Measurements from ENCODE around the gene DUSP7.
"Not testable (repeated sequence)": the region's sequence is repeated elsewhere in the genome, so short reads cannot be mapped to it uniquely, and the experiment has no call there.

Gene DUSP7

DNA sequence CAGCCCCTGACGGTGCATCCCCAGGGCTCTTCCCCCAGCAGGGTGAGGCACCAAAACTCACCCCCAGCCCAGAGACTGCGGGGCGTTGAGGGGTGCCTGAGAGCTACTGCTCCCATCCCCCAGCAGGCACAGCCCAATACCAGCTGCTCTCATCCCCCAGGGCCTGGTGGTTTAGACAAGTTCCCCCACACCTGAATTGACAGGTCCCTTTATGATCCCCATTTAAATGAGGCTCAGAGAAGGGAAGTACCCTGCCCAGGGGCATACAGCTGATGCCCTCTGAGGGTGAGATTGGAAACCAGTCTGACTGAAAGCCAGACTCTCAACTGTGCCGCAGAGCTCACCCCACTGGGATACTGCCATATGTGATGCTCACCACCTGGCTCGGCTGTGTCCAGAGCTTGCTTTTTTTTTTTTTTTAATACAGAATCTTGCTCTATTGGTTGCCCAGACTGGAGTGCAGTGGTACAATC, 20.1 kb downstream of the DUSP7 start:
- no peaks in the 10 kb centered on the region for H3K27me3 Mint-ChIP-seq
- H3K36me3 Mint-ChIP-seq (ENCODE audit: low read depth): no peaks in the 10 kb centered on the region
- no peaks in the 10 kb centered on the region for H3K9me3 Mint-ChIP-seq
- H3K27ac Mint-ChIP-seq: no peak overlapping the region
- no peaks in the 10 kb centered on the region for H3K4me1 Mint-ChIP-seq (ENCODE audit: low read depth)
- no peak overlapping the region for H3K4me3 Mint-ChIP-seq

DNA sequence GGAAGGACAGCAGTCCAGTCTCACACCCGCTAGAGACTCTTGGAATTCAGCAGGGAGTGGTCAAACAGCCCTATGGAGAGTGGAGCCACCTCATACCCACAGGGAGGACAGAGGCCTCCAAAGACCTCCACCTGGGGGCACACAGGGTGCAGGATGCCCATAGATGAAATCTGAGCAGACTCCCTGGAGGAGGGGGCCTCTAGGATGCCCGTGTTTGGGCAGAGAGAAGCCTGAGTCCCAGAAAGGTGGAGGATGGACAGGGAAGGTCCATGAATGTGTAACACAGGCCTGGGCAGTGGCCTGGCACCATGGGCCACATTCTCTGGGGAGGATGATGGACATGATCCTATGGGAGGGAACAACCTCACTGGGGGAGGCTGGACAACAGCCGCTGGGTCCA, 21.7 kb downstream of the DUSP7 start:
- Mint-ChIP-seq H3K27ac (no peak overlapping the region), H3K36me3 (ENCODE audit: low read depth) (no peaks in the 10 kb centered on the region), H3K27me3 (no peaks in the 10 kb centered on the region), H3K4me1 (ENCODE audit: low read depth) (no peaks in the 10 kb centered on the region), H3K4me3 (no peak overlapping the region), H3K9me3 (no peaks in the 10 kb centered on the region)

DNA sequence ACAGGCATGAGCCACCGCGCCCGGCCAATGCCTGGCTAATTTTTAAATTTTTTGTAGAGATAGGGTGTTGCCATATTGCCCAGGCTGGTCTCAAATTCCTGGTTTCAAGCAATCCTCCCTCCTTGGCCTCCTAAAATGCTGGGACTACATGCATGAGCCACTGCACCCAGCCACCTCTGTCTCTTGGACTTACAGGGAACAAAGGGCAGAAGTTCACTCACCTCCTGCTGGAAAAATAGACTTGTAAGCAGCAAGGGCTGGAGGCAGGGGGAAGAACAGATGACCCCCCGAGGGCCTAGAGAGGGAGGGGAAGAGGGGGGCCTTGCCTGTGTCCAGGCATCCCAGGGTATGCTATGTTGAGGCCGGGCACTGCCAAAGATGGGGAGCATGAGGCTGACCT, 22.2 kb downstream of the DUSP7 start:
- Mint-ChIP-seq H3K4me1 (ENCODE audit: low read depth) (no peaks in the 10 kb centered on the region), H3K4me3 (no peak overlapping the region), H3K9me3 (no peaks in the 10 kb centered on the region), H3K27ac (no peak overlapping the region), H3K36me3 (ENCODE audit: low read depth) (no peaks in the 10 kb centered on the region), H3K27me3 (no peaks in the 10 kb centered on the region)

DNA sequence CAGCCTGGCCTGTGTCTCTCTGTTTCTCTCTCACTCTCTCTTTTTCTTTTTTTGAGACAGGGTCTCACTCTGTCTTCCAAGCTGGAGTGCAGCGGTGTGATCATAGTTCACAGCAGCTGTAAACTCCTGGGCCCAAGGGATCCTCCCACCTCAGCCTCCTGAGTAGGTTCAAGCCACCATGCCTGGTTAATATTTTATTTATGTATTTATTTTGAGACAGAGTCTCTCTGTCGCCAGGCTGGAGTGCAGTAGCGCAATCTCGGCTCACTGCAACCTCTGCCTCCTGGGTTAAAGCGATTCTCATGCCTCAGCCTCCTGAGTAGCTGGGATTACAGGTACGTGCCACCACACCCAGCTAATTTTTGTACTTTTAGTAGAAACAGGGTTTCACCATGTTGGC, 22.6 kb downstream of the DUSP7 start:
- H3K36me3 Mint-ChIP-seq (ENCODE audit: low read depth); H3K4me1 Mint-ChIP-seq (ENCODE audit: low read depth); H3K9me3 Mint-ChIP-seq; H3K4me3 Mint-ChIP-seq; H3K27ac Mint-ChIP-seq; H3K27me3 Mint-ChIP-seq: not testable (repeated sequence)

DNA sequence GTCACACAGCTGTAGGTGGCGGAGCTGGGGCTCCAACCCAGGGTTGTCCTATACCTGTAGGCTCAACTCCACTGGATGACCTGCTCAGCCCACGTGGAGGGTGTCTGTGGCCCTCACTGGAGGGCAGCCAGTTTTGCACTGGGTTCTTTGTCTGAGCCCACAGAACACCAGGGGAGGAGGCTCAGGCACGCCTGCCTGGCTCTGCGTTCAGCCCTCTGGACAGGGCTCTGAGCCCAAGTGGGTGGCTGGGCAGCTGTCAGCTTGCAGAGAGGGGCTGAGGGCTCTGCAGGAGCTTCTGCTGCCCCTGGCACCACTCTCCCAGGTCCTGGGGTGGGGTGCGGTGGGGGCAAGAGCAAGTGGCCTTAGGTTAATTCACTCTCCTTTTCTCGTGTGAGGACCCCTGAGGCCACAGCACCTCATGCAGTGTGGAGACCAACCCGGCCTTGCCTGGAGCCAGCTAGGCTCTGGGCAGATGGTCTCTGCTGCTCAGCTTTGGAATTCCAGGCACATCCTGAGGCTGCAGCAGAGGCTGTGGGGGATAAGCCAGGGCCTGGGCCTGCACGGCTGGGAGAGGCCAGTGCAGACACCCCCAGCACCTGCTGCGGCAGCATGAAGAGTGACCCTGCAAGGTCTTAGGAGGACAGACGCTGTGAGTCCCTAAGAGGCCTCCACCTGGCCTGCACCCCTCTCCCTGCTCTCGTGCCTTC, 23.5 kb downstream of the DUSP7 start:
- Mint-ChIP-seq H3K4me1 (ENCODE audit: low read depth) (no peaks in the 10 kb centered on the region), H3K4me3 (no peak overlapping the region), H3K27me3 (no peaks in the 10 kb centered on the region), H3K9me3 (no peaks in the 10 kb centered on the region), H3K36me3 (ENCODE audit: low read depth) (no peaks in the 10 kb centered on the region), H3K27ac (no peak overlapping the region)

DNA sequence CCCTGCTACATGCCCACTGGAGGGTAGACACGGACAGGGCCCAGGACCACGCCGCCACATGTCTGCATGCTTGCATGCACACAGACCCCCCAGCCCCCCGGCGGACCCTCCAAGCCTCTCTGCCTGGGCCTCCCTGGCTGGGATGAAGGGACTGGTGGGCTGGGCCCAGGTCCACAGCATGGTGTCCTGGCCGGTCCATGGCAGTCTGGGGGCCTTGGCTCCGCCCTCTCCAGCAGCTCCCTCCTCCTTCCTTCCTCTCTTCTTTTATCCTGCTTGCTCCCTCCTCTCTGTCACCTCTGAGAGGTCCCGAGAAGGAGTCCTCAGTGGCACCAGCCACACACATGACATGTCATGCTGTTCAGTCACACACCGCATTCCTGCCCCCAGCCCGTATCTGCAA, 24.5 kb downstream of the DUSP7 start:
- Mint-ChIP-seq H3K27ac (no peak overlapping the region), H3K4me1 (ENCODE audit: low read depth) (no peaks in the 10 kb centered on the region), H3K27me3 (no peaks in the 10 kb centered on the region), H3K9me3 (no peaks in the 10 kb centered on the region), H3K36me3 (ENCODE audit: low read depth) (no peaks in the 10 kb centered on the region), H3K4me3 (no peak overlapping the region)

DNA sequence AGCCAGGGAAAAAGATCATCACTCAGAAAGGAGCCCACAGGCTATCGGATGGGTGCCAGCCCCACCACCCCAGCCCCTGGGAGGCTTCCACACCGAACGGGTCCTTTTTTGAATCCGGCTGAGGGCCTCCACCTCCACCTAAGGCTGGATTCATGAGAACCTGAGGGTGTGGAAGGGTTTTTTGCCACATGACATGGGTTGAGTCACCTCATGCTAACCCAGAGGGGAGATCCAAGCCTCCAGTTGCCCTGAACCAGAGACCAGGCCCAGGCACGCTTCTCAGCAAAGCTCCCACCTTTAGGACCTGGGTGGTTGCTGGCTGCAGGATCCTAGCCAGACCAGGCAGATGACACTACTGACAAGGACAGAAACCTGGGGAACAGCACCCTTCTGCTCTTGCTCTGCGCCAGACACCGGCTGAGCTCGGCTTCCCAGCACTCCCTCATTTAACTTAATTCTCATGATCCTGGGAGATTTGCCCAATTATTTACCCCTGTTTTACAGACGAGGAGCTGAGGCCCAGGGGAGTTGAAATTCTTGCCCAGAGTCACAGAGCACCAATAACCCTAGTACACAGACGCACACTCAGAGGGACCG, 25.6 kb downstream of the DUSP7 start:
- H3K4me1 Mint-ChIP-seq (ENCODE audit: low read depth): no peaks in the 10 kb centered on the region
- no peaks in the 10 kb centered on the region for H3K27me3 Mint-ChIP-seq
- no peaks in the 10 kb centered on the region for H3K9me3 Mint-ChIP-seq
- H3K4me3 Mint-ChIP-seq: no peak overlapping the region
- H3K27ac Mint-ChIP-seq: no peak overlapping the region
- no peaks in the 10 kb centered on the region for H3K36me3 Mint-ChIP-seq (ENCODE audit: low read depth)

DNA sequence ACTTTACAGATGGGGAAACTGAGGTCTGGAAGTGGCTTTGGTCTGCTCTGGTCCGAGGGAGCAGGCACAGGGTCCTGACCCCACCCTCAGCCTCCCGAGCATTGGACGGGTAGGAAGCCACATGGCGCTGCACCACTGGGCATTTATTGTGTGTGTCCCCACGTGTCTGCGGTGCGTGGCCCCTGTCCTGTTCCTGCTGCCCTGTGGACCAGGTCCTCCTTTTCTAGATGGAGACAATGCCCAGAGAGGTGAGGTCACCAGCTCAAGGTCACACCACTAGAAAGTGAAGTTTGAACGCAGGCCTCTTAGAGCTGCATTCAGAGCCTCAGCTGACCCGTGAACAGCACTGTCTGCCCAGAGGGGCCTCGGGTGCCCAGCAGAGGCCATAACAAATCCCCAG, 26.8 kb downstream of the DUSP7 start:
- no peaks in the 10 kb centered on the region for H3K27me3 Mint-ChIP-seq
- no peaks in the 10 kb centered on the region for H3K9me3 Mint-ChIP-seq
- H3K27ac Mint-ChIP-seq: no peak overlapping the region
- H3K4me3 Mint-ChIP-seq: no peak overlapping the region
- no peaks in the 10 kb centered on the region for H3K36me3 Mint-ChIP-seq (ENCODE audit: low read depth)
- H3K4me1 Mint-ChIP-seq (ENCODE audit: low read depth): no peaks in the 10 kb centered on the region

DNA sequence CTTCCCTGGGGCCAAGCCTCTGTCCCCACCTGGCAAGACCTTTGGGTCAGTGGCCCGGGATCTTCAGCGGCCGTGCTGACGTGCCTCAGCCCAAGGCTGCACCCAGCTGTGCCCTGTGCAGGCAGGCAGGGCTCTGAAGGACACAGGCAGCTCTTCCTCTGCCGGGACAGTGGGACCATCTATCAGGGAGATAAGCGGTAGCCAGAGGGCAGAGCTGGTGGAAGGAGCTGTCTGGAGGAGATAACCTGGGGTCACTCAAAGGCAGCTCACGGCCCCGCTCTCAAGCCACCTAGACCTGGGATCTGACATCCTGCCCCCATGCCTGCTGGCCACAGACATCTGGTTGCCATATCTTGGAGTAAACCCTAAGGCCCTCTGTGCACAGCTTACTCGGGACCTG, 27.3 kb downstream of the DUSP7 start:
- no peaks in the 10 kb centered on the region for H3K9me3 Mint-ChIP-seq
- no peak overlapping the region for H3K4me3 Mint-ChIP-seq
- no peaks in the 10 kb centered on the region for H3K27me3 Mint-ChIP-seq
- H3K36me3 Mint-ChIP-seq (ENCODE audit: low read depth): no peaks in the 10 kb centered on the region
- H3K27ac Mint-ChIP-seq: no peak overlapping the region
- H3K4me1 Mint-ChIP-seq (ENCODE audit: low read depth): no peaks in the 10 kb centered on the region

DNA sequence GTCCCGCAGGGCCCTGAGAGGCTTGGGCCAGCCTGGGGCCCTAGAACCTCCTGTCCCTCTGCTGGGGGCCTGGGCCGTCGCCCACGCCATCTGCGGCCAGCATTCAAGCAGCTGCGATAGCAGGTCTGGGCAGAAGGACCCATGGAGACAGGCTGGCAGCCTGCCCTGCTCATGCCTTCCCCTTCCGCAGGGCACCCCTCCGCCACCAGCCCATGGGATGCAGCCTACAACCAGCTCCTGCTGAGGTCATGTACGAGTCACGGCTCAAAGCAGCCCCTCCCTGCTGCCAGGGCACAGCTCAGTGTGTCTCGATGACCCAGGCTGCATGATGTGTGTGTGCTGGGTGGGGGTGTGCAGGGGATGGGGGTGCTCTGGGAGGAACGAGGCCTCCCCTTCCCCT, 27.8 kb downstream of the DUSP7 start:
- Mint-ChIP-seq H3K27me3 (no peaks in the 10 kb centered on the region), H3K27ac (no peak overlapping the region), H3K9me3 (no peaks in the 10 kb centered on the region), H3K4me1 (ENCODE audit: low read depth) (no peaks in the 10 kb centered on the region), H3K36me3 (ENCODE audit: low read depth) (no peaks in the 10 kb centered on the region), H3K4me3 (no peak overlapping the region)

DNA sequence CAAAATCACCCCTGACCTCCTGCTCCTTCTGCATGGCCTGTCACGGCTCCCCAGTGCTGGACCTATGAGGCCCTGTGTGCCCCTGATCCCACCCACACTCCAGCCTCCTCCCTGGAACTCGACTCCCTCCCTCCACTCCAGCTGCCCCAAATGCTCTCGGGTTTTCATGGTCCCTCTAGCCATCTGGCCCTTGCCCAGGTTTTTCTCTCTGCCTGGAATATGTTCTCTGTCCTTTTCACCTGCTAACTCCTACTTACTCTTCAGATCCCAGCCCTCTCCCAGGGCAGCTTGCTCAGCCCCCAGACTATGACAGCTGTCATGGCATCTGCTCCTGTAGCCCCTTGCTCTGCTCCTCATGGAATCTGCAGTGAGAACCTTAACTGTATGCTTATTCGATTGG, 30.3 kb downstream of the DUSP7 start:
- Mint-ChIP-seq H3K4me1 (ENCODE audit: low read depth) (no peaks in the 10 kb centered on the region), H3K36me3 (ENCODE audit: low read depth) (no peaks in the 10 kb centered on the region), H3K9me3 (no peaks in the 10 kb centered on the region), H3K27me3 (no peaks in the 10 kb centered on the region), H3K4me3 (no peak overlapping the region), H3K27ac (no peak overlapping the region)

DNA sequence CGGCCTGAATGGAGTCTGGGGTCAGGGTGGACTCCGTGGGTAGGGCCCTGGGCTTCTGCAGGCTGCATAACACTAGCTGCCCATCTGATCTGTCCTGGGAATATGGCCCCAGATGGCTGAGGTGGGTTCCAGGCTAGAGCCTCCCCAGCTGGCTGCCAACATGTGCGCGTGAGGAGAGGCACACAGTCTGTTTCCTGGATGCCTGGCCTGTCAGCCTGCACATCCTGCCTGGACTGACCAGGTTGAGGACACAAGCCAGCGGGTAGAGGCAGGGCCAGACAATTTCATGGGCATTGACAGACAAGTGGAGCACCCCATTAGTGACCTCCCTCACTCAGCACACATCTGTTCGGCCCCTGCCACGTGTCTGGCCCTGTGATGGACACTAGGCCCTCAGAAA, 30.9 kb downstream of the DUSP7 start:
- H3K36me3 Mint-ChIP-seq (ENCODE audit: low read depth): no peaks in the 10 kb centered on the region
- no peaks in the 10 kb centered on the region for H3K27me3 Mint-ChIP-seq
- no peaks in the 10 kb centered on the region for H3K9me3 Mint-ChIP-seq
- no peaks in the 10 kb centered on the region for H3K4me1 Mint-ChIP-seq (ENCODE audit: low read depth)
- H3K27ac Mint-ChIP-seq: no peak overlapping the region
- H3K4me3 Mint-ChIP-seq: no peak overlapping the region

DNA sequence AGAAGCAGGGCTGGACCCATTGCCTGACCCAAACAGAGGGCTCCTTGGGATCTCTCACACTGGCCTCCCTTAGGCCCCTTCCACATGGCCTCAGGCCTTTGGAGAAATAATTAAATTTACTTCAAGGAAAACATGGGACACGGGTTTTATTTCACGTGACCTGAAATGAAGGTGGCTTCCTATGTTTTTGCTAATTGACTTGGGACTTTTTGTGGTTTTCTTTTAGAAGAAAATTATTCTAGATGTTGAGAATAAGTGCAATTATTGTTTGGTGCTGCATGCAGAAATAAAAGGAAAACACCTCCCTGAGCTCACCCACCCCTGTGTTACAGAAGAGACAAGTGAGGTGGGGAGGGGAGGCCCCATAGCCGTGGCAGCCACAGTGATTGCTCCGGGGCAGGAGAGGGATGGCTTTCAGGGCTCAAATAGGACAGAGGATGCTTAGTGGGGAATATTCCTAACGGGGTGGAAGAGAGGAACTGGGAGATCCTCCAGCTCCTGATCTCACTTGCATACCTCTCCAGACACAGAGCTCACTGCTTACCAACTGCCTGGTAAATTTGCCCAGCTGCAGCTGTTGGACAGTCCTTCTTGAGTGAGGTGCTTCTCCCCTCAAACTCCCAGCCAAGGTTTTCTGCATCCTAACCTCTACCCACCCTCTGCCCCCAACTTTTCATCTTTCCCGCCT, 31.5 kb downstream of the DUSP7 start:
- H3K4me3 Mint-ChIP-seq: no peak overlapping the region
- no peaks in the 10 kb centered on the region for H3K27me3 Mint-ChIP-seq
- no peaks in the 10 kb centered on the region for H3K9me3 Mint-ChIP-seq
- no peaks in the 10 kb centered on the region for H3K4me1 Mint-ChIP-seq (ENCODE audit: low read depth)
- no peaks in the 10 kb centered on the region for H3K36me3 Mint-ChIP-seq (ENCODE audit: low read depth)
- H3K27ac Mint-ChIP-seq: no peak overlapping the region

DNA sequence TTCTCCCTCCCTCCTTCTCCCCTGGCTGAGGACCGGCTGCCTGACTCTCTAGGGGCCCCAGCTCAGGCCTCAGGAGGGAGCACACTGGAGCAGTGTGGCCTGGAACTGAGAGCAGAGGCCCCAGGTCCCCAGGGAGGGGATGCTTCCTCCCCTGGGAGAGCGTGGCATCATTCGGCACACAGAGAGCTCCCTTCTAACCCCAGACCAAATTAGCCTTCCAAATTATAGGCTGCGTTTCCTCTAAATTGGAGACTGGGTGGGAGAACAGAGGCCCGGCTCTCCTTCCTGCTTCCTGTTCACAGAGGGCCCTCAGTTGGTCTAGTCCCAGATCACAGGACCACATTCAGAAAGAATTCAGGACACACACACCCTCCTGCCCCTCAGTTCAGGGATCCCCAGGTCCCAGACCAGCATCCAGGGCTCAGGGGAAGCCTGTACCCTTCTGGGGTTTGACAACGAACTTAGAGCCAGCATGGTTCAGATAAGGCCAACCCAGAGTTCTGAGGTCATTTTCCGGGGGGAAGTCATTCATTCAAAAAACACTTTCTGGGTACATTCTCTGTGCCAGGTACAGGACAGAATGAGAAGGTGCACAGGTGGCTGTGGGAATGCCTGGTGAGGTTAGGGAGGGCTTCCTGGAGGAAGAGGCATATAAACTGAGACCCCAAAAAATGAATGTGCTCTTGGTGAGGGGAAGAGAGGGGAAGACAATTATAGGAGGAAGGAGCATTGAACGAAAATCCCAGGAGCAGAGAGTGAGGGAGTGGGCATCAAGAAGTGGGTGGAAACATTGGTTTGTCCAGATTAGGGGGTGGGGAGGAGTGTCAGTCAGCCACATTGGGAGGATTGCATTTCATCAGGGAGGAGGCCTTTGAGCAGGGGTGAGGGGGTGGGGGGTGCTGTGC, 32.3 kb downstream of the DUSP7 start:
- Mint-ChIP-seq H3K36me3 (ENCODE audit: low read depth) (no peaks in the 10 kb centered on the region), H3K9me3 (no peaks in the 10 kb centered on the region), H3K4me1 (ENCODE audit: low read depth) (no peaks in the 10 kb centered on the region), H3K27ac (no peak overlapping the region), H3K27me3 (no peaks in the 10 kb centered on the region), H3K4me3 (no peak overlapping the region)

Measured in stimulated activated naive CD8-positive, alpha-beta T cell treated with anti-CD3 and anti-CD28 coated beads, Interleukin-15, Interleukin-2, amounts not matched to agents 100 ng/mL and 50 ng/mL, for 24 hours (primary cell).